ENCODE data around the gene NFILZ. TPM values are rescaled to one million over a fixed set of nuclear protein-coding genes. Genes with fewer than 3 reads are reported as not detected.
A peak's percentile ranks its signal among the peaks of the same experiment; 100 is the strongest.

NFILZ gene
- total RNA-seq, 2 donors from 2014 or later, result not detected

GRCh38 chr19:8641908-8642547, 11.6 kb downstream of the NFILZ start:
- Mint-ChIP-seq H3K27me3 (ENCODE audit: insufficient read depth) (peaks cover 12% of the 10 kb centered on the region), H3K4me1 (peaks cover 10% of the 10 kb centered on the region), H3K9me3 (peaks cover 9% of the 10 kb centered on the region), H3K27ac (no peak overlapping the region), H3K4me3 (no peak overlapping the region), H3K36me3 (ENCODE audit: low read depth) (no peaks in the 10 kb centered on the region)
- H3K4me1 ChIP-seq (ENCODE audit: control insufficient read depth, insufficient read depth, low read length), result no peaks in the 10 kb centered on the region
- no peak overlapping the region for H3K9ac ChIP-seq (ENCODE audit: extremely low read depth, low read length, poor library complexity, severe bottlenecking)
- H3K36me3 ChIP-seq (ENCODE audit: control insufficient read depth, insufficient read depth, low read length), result no peaks in the 10 kb centered on the region
- no peaks in the 10 kb centered on the region for H3K9me3 ChIP-seq (ENCODE audit: control insufficient read depth, low read length)
- H3K27ac ChIP-seq (ENCODE audit: low read depth, low read length), result no peak overlapping the region
- 67 to 72% methylated on average over 4 of the region's 4 CpGs for WGBS, 2 experiments (ENCODE audit: insufficient coverage in 1 of 2, insufficient read length in 1 of 2)
- peak; percentile 77 for TF ChIP-seq CTCF (conservative IDR thresholded peaks at IDR 0.05)
- H3K4me3 ChIP-seq (ENCODE audit: low read length), result no peak overlapping the region
- DNase-seq, result no peak
- H3K27me3 ChIP-seq (ENCODE audit: control insufficient read depth, insufficient read depth, low read length, poor library complexity, severe bottlenecking), result no peaks in the 10 kb centered on the region

- Histone ChIP-seq H3K36me3 (ENCODE audit: control insufficient read depth, insufficient read depth, low read length) (no peaks in the 10 kb centered on the region), H3K9me3 (ENCODE audit: control insufficient read depth, low read length) (no peaks in the 10 kb centered on the region), H3K9ac (ENCODE audit: extremely low read depth, low read length, poor library complexity, severe bottlenecking) (no peak overlapping the region), H3K27me3 (ENCODE audit: control insufficient read depth, insufficient read depth, low read length, poor library complexity, severe bottlenecking) (no peaks in the 10 kb centered on the region), H3K4me3 (ENCODE audit: low read length) (no peak overlapping the region), H3K4me1 (ENCODE audit: control insufficient read depth, insufficient read depth, low read length) (no peaks in the 10 kb centered on the region), H3K27ac (ENCODE audit: low read depth, low read length) (no peak overlapping the region)
- Mint-ChIP-seq H3K4me1 (peaks cover 10% of the 10 kb centered on the region), H3K27ac (no peak overlapping the region), H3K9me3 (peaks cover 9% of the 10 kb centered on the region), H3K27me3 (ENCODE audit: insufficient read depth) (peaks cover 12% of the 10 kb centered on the region), H3K36me3 (ENCODE audit: low read depth) (no peaks in the 10 kb centered on the region), H3K4me3 (no peak overlapping the region)
- DNase-seq, result no peak
- no peak for TF ChIP-seq CTCF (conservative IDR thresholded peaks at IDR 0.05)
- WGBS, 2 experiments (ENCODE audit: insufficient coverage in 1 of 2, insufficient read length in 1 of 2), result 81% methylated on average over 5 of the region's 5 CpGs
These were observed 12.1 kb downstream of the NFILZ start for GRCh38 chr19:8642561-8642960.

GRCh38 chr19:8643860-8644653, 13.6 kb downstream of the NFILZ start:
- WGBS, 2 experiments (ENCODE audit: insufficient coverage in 1 of 2, insufficient read length in 1 of 2), result 70 to 75% methylated on average over 7 of the region's 7 CpGs
- H3K36me3 ChIP-seq (ENCODE audit: control insufficient read depth, insufficient read depth, low read length), result no peaks in the 10 kb centered on the region
- H3K9ac ChIP-seq (ENCODE audit: extremely low read depth, low read length, poor library complexity, severe bottlenecking), result no peak overlapping the region
- Mint-ChIP-seq H3K4me1 (peaks cover 10% of the 10 kb centered on the region), H3K4me3 (no peak overlapping the region), H3K27ac (no peak overlapping the region), H3K9me3 (peaks cover 7% of the 10 kb centered on the region), H3K27me3 (ENCODE audit: insufficient read depth) (peaks cover 12% of the 10 kb centered on the region), H3K36me3 (ENCODE audit: low read depth) (no peaks in the 10 kb centered on the region)
- no peak for DNase-seq
- no peak overlapping the region for H3K4me3 ChIP-seq (ENCODE audit: low read length)
- H3K27ac ChIP-seq (ENCODE audit: low read depth, low read length), result no peak overlapping the region
- H3K4me1 ChIP-seq (ENCODE audit: control insufficient read depth, insufficient read depth, low read length), result no peaks in the 10 kb centered on the region
- H3K9me3 ChIP-seq (ENCODE audit: control insufficient read depth, low read length), result no peaks in the 10 kb centered on the region
- no peaks in the 10 kb centered on the region for H3K27me3 ChIP-seq (ENCODE audit: control insufficient read depth, insufficient read depth, low read length, poor library complexity, severe bottlenecking)
- TF ChIP-seq CTCF (conservative IDR thresholded peaks at IDR 0.05), result no peak
